Spleen (tissue), 11 donors: ENCODE measurements around the gene ENTPD3. TPM values are rescaled to one million over a fixed set of nuclear protein-coding genes. Genes with fewer than 3 reads are reported as not detected.

Experiments
- DNase-seq: peaks from one replicate; pipeline ENCODE4 v3.0.0-alpha.2; 2020
- H3K27ac ChIP-seq, 8 donors: fragments of 200-600 bp; sonication (generic) in 7 of 8; 1 replicate in 4 of 8; 2 replicates in 4 of 8; pipeline versions ENCODE4 v1.5.0 to v1.8.0; 2016 to 2021; ENCODE audit warnings: inconsistent platforms in 4 of 8, mild to moderate bottlenecking in 4 of 8, moderate library complexity in 1 of 8
- H3K27me3 ChIP-seq, 7 donors: fragments of 200-600 bp; sonication (generic) in 6 of 7; replicated peaks in 1 of 7; 1 replicate in 4 of 7; 2 replicates in 3 of 7; pipeline versions ENCODE4 v1.5.0 to v1.8.0; 2016 to 2021; ENCODE audit warnings: inconsistent platforms in 3 of 7, mild to moderate bottlenecking in 1 of 7
- H3K36me3 ChIP-seq, 6 donors: fragments of 200-600 bp; sonication (generic) in 5 of 6; 1 replicate in 4 of 6; 2 replicates in 2 of 6; pipeline versions ENCODE4 v1.5.0 to v1.8.0; 2016 to 2021; ENCODE audit warnings: inconsistent platforms in 2 of 6
- H3K4me1 ChIP-seq, 6 donors: fragments of 200-600 bp; sonication (generic) in 5 of 6; 1 replicate in 3 of 6; 2 replicates in 3 of 6; pipeline versions ENCODE4 v1.5.0 to v1.8.0; 2016 to 2021; ENCODE audit warnings: inconsistent platforms in 3 of 6
- H3K4me3 ChIP-seq, 8 donors: fragments of 200-600 bp; sonication (generic) in 7 of 8; 1 replicate in 4 of 8; 2 replicates in 4 of 8; pipeline versions ENCODE4 v1.5.0 to v1.8.0; 2016 to 2021; ENCODE audit warnings: inconsistent platforms in 4 of 8, mild to moderate bottlenecking in 4 of 8, moderate library complexity in 2 of 8
- H3K9me3 ChIP-seq, 8 donors: fragments of 200-600 bp; sonication (generic) in 7 of 8; 1 replicate in 4 of 8; 2 replicates in 4 of 8; pipeline versions ENCODE4 v1.5.0 to v1.8.0; 2016 to 2021; ENCODE audit warnings: inconsistent platforms in 4 of 8
- POLR2A ChIP-seq, 3 donors: fragments of 450-650 bp; IDR thresholded peaks; one replicate each; pipeline ENCODE4 v1.5.1; 2017; ENCODE audit warnings: antibody characterized with exemption in 3 of 3, mild to moderate bottlenecking in 1 of 3
- POLR2AphosphoS5 ChIP-seq, 3 donors: sonication (generic); formaldehyde crosslinking; IDR thresholded peaks; one replicate each; pipeline ENCODE4 v1.5.1; 2017; ENCODE audit warnings: antibody characterized with exemption in 3 of 3
- WGBS, 5 donors: extraction: QIAGEN DNeasy Blood & Tissue Kit in 3 of 5; methylation state at CpG; one replicate each; pipeline versions ENCODE4 v1.1.5 to v1.1.7; 2013 to 2018; 5-methylcytosine and 5-hydroxymethylcytosine counted together
- intact Hi-C: fragments of 100-400 bp; cut with DNase I; formaldehyde crosslinking; loops from one replicate; pipeline ENCODE4 v1.15.0; 2023; ENCODE audit warnings: low total_unique reads
- polyA plus RNA-seq, 3 donors: library from polyadenylated mRNA; stranded (reverse); fragments of 200-250 nt; gene quantifications; one replicate each; pipeline ENCODE4 v1.2.1, GENCODE V29; 2013
- total RNA-seq, 7 donors: library from RNA; depleted of rRNA in 3 of 7; stranded (reverse); fragments of >200 nt in 3 of 7; fragmentation: NEBNext Ultra II Directional in 4 of 7; extraction: Animal tissue kit (Norgen Biotek cat#: 25700) in 4 of 7; gene quantifications; one replicate each; pipeline versions ENCODE4 v1.1.0 to v1.2.1, GENCODE V29; 2016 to 2021
- TF ChIP-seq, protein P1 (sequence below), 11 experiments: fragments of 200-600 bp in 7 of 11; fragments of 450-650 bp in 4 of 11; sonication (generic) in 4 of 11; IDR thresholded peaks in 8 of 11; conservative IDR thresholded peaks in 3 of 11; 1 replicate in 7 of 11; 2 replicates in 4 of 11; pipeline versions ENCODE4 v1.4.0 to v1.8.0; 2016 to 2021; ENCODE audit warnings: antibody characterized with exemption in 11 of 11, inconsistent platforms in 4 of 11, mild to moderate bottlenecking in 1 of 11
- donor health status: healthy with polysubstance abuse.
- donor health status: DM: no; HTN: no; CAD: no; lungs with moderate emphysema.
- donor health status: DM: no; HTN: no; CAD: no.
- donor health status: Bipolar disorder and iron deficiency.
- donor health status: healthy.
- donor health status: DM: no; HTN: no; CAD: no.
- donor health status: DM: yes; HTN: yes; CAD: no.

The ENTPD3 gene
- total and polyA plus RNA-seq, 10 donors: 0.32 to 4.8 (median 1.9) TPM

DNA sequence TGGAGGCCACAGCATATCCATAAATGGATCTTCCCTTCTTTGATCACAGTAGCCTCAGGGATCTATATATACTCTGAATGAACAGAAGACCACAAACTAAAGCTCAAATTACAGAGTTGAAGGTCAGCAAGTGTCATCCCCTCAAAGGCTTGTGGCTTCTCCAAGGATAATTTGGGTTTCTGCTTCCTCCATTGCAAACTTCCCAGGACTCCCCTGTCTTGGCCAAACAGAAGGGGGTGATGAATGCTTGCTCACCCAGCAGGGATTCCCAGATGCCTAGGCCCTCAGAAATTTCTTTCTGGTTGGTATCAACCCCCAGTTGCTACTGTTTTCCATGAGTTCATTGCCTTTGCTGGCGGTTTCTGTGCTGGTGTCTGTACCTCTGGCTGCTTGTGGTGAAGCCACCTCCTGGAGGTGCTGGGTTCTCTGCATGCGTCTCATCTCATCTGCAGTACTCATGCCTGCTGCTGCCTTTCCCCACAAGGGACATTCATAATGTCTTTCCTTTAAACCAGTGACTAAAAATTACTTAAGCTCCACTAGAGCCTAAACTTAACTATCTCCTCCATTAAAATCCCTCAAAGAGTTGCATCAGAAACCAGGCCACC lies 17.7 kb downstream of the ENTPD3 start:
- Histone ChIP-seq H3K4me1 (no peaks in the 10 kb centered on the region), H3K36me3 (no peaks in the 10 kb centered on the region), H3K4me3 (no peak overlapping the region), H3K9me3 (no peaks in the 10 kb centered on the region), H3K27me3 (no peaks in the 10 kb centered on the region), H3K27ac (no peak overlapping the region)
- intact Hi-C loops: no loop called here
- no peak for DNase-seq
- TF ChIP-seq POLR2A (IDR thresholded peaks at IDR 0.05): no peak
- no peak for TF ChIP-seq POLR2AphosphoS5 (IDR thresholded peaks at IDR 0.05)
- TF ChIP-seq, protein P1, sequence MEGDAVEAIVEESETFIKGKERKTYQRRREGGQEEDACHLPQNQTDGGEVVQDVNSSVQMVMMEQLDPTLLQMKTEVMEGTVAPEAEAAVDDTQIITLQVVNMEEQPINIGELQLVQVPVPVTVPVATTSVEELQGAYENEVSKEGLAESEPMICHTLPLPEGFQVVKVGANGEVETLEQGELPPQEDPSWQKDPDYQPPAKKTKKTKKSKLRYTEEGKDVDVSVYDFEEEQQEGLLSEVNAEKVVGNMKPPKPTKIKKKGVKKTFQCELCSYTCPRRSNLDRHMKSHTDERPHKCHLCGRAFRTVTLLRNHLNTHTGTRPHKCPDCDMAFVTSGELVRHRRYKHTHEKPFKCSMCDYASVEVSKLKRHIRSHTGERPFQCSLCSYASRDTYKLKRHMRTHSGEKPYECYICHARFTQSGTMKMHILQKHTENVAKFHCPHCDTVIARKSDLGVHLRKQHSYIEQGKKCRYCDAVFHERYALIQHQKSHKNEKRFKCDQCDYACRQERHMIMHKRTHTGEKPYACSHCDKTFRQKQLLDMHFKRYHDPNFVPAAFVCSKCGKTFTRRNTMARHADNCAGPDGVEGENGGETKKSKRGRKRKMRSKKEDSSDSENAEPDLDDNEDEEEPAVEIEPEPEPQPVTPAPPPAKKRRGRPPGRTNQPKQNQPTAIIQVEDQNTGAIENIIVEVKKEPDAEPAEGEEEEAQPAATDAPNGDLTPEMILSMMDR (IDR thresholded peaks at IDR 0.05 in 8 of 11, conservative IDR thresholded peaks at IDR 0.05 in 3 of 11): no peak
- WGBS, 5 donors: 89 to 97% (median 93%) methylated on average over 2 of the region's 2 CpGs

GRCh38 chr3:40407007-40407406 lies 20.0 kb downstream of the ENTPD3 start:
- Histone ChIP-seq H3K9me3 (no peaks in the 10 kb centered on the region), H3K27ac (no peak overlapping the region), H3K36me3 (no peaks in the 10 kb centered on the region), H3K27me3 (no peaks in the 10 kb centered on the region), H3K4me1 (no peaks in the 10 kb centered on the region), H3K4me3 (no peak overlapping the region)
- WGBS, 5 donors: 85 to 88% (median 86%) methylated on average over 2 of the region's 2 CpGs
- TF ChIP-seq, protein P1 (IDR thresholded peaks at IDR 0.05 in 8 of 11, conservative IDR thresholded peaks at IDR 0.05 in 3 of 11): no peak
- TF ChIP-seq POLR2AphosphoS5 (IDR thresholded peaks at IDR 0.05) (no peak), POLR2A (IDR thresholded peaks at IDR 0.05) (no peak)
- intact Hi-C loops: no loop called here
- DNase-seq: no peak

- H3K36me3 ChIP-seq: no peaks in the 10 kb centered on the region
- H3K27ac ChIP-seq: no peak overlapping the region
- no peaks in the 10 kb centered on the region for H3K27me3 ChIP-seq
- no peak for DNase-seq
- no peaks in the 10 kb centered on the region for H3K9me3 ChIP-seq
- no peak overlapping the region for H3K4me3 ChIP-seq
- H3K4me1 ChIP-seq: no peaks in the 10 kb centered on the region
- 76 to 91% (median 87%) methylated on average over 3 of the region's 3 CpGs for WGBS, 5 donors
- no peak for TF ChIP-seq POLR2AphosphoS5 (IDR thresholded peaks at IDR 0.05)
- TF ChIP-seq, protein P1 (IDR thresholded peaks at IDR 0.05 in 8 of 11, conservative IDR thresholded peaks at IDR 0.05 in 3 of 11): no peak
- no peak for TF ChIP-seq POLR2A (IDR thresholded peaks at IDR 0.05)
- intact Hi-C loops: no loop called here
Observed at GRCh38 chr3:40407611-40408010, 20.6 kb downstream of the ENTPD3 start.

GRCh38 chr3:40414270-40414669 lies 27.3 kb downstream of the ENTPD3 start:
- Histone ChIP-seq H3K4me3 (no peak overlapping the region), H3K4me1 (no peaks in the 10 kb centered on the region), H3K27ac (no peak overlapping the region), H3K9me3 (no peaks in the 10 kb centered on the region), H3K27me3 (no peaks in the 10 kb centered on the region), H3K36me3 (no peaks in the 10 kb centered on the region)
- 84 to 92% (median 87%) methylated on average over 1 of the region's 1 CpG for WGBS, 5 donors
- intact Hi-C loops: no loop called here
- TF ChIP-seq POLR2AphosphoS5 (IDR thresholded peaks at IDR 0.05) (no peak), POLR2A (IDR thresholded peaks at IDR 0.05) (no peak)
- TF ChIP-seq, protein P1 (IDR thresholded peaks at IDR 0.05 in 8 of 11, conservative IDR thresholded peaks at IDR 0.05 in 3 of 11): no peak
- no peak for DNase-seq
